Measurements from ENCODE around the gene OCEL1. TPM values are rescaled to one million over a fixed set of nuclear protein-coding genes. Genes with fewer than 3 reads are reported as not detected.

OCEL1 gene
- total and polyA plus RNA-seq, 2 of the 13 experiments (the other 11 are each of a cell fraction or from before 2014, with no cell fraction given) = 10.6 to 17.2 TPM

DNA sequence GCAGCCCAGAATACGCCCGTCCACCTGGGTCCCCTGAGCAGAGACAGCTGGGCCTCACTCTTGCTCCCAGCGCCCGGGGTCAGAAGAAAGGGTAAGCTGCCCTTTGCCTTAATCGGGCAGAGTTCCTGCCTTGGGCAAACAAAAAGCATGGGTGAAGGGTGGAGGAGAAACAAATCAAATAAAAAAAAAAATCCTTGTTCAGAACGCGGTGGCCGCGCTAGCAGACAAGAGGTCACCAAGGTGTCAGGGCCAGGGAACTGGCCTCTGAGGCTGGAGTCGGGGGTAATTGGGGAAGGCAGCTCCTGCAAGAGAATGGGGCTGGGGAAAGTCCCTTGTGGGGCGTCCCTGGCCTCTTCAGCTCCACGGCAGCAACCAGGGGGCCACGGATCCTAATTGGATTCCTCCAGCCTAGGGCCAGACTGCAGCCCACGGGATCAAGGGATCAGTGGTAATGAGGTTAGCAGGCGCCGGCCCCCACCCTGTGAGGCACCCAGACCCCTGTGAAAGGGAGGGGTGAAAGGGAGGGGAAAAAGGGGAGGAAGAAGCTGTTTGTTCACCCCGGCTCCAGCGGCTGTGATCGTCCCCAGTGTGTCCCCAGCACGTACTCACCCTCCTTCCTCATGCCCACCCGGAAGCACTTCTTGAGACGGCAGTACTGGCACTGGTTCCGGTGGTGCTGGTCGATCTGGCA lies 14.2 kb downstream of the OCEL1 start (continued):
- TF ChIP-seq, protein P1, sequence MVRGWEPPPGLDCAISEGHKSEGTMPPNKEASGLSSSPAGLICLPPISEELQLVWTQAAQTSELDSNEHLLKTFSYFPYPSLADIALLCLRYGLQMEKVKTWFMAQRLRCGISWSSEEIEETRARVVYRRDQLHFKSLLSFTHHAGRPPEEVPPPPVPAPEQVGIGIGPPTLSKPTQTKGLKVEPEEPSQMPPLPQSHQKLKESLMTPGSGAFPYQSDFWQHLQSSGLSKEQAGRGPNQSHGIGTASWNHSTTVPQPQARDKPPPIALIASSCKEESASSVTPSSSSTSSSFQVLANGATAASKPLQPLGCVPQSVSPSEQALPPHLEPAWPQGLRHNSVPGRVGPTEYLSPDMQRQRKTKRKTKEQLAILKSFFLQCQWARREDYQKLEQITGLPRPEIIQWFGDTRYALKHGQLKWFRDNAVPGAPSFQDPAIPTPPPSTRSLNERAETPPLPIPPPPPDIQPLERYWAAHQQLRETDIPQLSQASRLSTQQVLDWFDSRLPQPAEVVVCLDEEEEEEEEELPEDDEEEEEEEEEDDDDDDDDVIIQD (CRISPR knock-in tag; IDR thresholded peaks at IDR 0.05; ENCODE audit: low read depth) = no peak
- TF ChIP-seq TAF1 (CRISPR knock-in tag; IDR thresholded peaks at IDR 0.05) = no peak
- TF ChIP-seq ZNF768 (CRISPR knock-in tag; IDR thresholded peaks at IDR 0.05) = no peak
- peak; percentile 43; the same call in 1 of the 2 replicates for TF ChIP-seq TBX2 (CRISPR knock-in tag; IDR thresholded peaks at IDR 0.05; ENCODE audit: borderline replicate concordance)
- no peak for TF ChIP-seq ZNF549 (CRISPR knock-in tag; IDR thresholded peaks at IDR 0.05)
- peak; percentile 76 for TF ChIP-seq PHF21A (CRISPR knock-in tag; IDR thresholded peaks at IDR 0.05)
- TF ChIP-seq ZNF619 (CRISPR knock-in tag; IDR thresholded peaks at IDR 0.05) = no peak
- TF ChIP-seq U2AF2 (IDR thresholded peaks at IDR 0.05; ENCODE audit: low read depth, low read length) = no peak
- TF ChIP-seq ZNF24 (IDR thresholded peaks at IDR 0.05) = no peak
- TF ChIP-seq, protein P2, sequence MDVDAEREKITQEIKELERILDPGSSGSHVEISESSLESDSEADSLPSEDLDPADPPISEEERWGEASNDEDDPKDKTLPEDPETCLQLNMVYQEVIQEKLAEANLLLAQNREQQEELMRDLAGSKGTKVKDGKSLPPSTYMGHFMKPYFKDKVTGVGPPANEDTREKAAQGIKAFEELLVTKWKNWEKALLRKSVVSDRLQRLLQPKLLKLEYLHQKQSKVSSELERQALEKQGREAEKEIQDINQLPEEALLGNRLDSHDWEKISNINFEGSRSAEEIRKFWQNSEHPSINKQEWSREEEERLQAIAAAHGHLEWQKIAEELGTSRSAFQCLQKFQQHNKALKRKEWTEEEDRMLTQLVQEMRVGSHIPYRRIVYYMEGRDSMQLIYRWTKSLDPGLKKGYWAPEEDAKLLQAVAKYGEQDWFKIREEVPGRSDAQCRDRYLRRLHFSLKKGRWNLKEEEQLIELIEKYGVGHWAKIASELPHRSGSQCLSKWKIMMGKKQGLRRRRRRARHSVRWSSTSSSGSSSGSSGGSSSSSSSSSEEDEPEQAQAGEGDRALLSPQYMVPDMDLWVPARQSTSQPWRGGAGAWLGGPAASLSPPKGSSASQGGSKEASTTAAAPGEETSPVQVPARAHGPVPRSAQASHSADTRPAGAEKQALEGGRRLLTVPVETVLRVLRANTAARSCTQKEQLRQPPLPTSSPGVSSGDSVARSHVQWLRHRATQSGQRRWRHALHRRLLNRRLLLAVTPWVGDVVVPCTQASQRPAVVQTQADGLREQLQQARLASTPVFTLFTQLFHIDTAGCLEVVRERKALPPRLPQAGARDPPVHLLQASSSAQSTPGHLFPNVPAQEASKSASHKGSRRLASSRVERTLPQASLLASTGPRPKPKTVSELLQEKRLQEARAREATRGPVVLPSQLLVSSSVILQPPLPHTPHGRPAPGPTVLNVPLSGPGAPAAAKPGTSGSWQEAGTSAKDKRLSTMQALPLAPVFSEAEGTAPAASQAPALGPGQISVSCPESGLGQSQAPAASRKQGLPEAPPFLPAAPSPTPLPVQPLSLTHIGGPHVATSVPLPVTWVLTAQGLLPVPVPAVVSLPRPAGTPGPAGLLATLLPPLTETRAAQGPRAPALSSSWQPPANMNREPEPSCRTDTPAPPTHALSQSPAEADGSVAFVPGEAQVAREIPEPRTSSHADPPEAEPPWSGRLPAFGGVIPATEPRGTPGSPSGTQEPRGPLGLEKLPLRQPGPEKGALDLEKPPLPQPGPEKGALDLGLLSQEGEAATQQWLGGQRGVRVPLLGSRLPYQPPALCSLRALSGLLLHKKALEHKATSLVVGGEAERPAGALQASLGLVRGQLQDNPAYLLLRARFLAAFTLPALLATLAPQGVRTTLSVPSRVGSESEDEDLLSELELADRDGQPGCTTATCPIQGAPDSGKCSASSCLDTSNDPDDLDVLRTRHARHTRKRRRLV (CRISPR knock-in tag; IDR thresholded peaks at IDR 0.05) = no peak
- TF ChIP-seq IRX3 (CRISPR knock-in tag; IDR thresholded peaks at IDR 0.05; ENCODE audit: borderline replicate concordance, low read depth) = no peak
- TF ChIP-seq, protein P3, sequence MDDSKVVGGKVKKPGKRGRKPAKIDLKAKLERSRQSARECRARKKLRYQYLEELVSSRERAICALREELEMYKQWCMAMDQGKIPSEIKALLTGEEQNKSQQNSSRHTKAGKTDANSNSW (CRISPR knock-in tag; IDR thresholded peaks at IDR 0.05; ENCODE audit: borderline replicate concordance) = no peak
- no peak for TF ChIP-seq CBX2 (IDR thresholded peaks at IDR 0.05; ENCODE audit: low read depth, low read length)
- no peak for TF ChIP-seq CBX2 (CRISPR knock-in tag; IDR thresholded peaks at IDR 0.05; ENCODE audit: low read depth)
- no peak for TF ChIP-seq CCAR2 (optimal IDR thresholded peaks at IDR 0.05; ENCODE audit: low read depth, low read length)
- TF ChIP-seq SNAPC2 (CRISPR knock-in tag; IDR thresholded peaks at IDR 0.05) = peak; percentile 34; the same call in 1 of the 2 replicates
- TF ChIP-seq SCMH1 (CRISPR knock-in tag; IDR thresholded peaks at IDR 0.05; ENCODE audit: borderline replicate concordance) = no peak
- TF ChIP-seq ATRX (CRISPR knock-in tag; IDR thresholded peaks at IDR 0.05; ENCODE audit: borderline replicate concordance) = no peak

Measured in HepG2 (cell line).